ENCODE measurements around the gene CBX7.

GRCh38 chr22:39089928-39090327 is 62.6 kb downstream of the CBX7 start:
- TF ChIP-seq ZNF512 (tag; IDR thresholded peaks at IDR 0.05) (no peak), ARNT (IDR thresholded peaks at IDR 0.05) (no peak), ELF1 (tag; IDR thresholded peaks at IDR 0.05) (no peak), EP300 (IDR thresholded peaks at IDR 0.05; ENCODE audit: low read length) (no peak), YY1 (IDR thresholded peaks at IDR 0.05; ENCODE audit: borderline replicate concordance in 1 of 3, control insufficient read depth in 1 of 3, extremely low read depth in 1 of 3, insufficient read depth in 3 of 3, insufficient read length in 1 of 3, insufficient replicate concordance in 2 of 3, low read depth in 1 of 3, low read length in 2 of 3) (no peak), GTF2F1 (IDR thresholded peaks at IDR 0.05; ENCODE audit: low read depth, low read length) (no peak), KLF10 (CRISPR knock-in tag; IDR thresholded peaks at IDR 0.05) (no peak), ZNF407 (IDR thresholded peaks at IDR 0.05; ENCODE audit: low read depth) (no peak), ARID4B (CRISPR knock-in tag; IDR thresholded peaks at IDR 0.05) (no peak), NR1H2 (CRISPR knock-in tag; IDR thresholded peaks at IDR 0.05) (no peak)

All from K562 (cell line).